WTC11 (cell line): ENCODE data around the gene TUSC2. TPM values are rescaled to one million over a fixed set of nuclear protein-coding genes. Genes with fewer than 3 reads are reported as not detected.

Experiments
- ATAC-seq: fragments of 200-7000 bp; cut with Tn5 transposase; 2 replicates; pipeline ENCODE4 v1.10.0; 2021; ENCODE audit warnings: mild to moderate bottlenecking, moderate library complexity
- CTCF ChIA-PET: fragments of 300-600 bp; sonication (Branson Sonifier 250); formaldehyde crosslinking; loops from one replicate; lab custom pipeline; 2021; ENCODE audit warnings: antibody characterized with exemption; lab: Charles Lee
- POLR2A ChIA-PET: fragments of 350-600 bp; sonication (Branson Sonifier 250); formaldehyde crosslinking; loops from one replicate; lab custom pipeline; 2021; ENCODE audit warnings: antibody characterized with exemption; lab: Charles Lee
- DNase-seq: peaks from one replicate; pipeline ENCODE4 v3.0.0; 2021; ENCODE audit warnings: low spot score
- H3K27ac Mint-ChIP-seq: 2 replicates; pipeline ENCODE4 v1.8.0; 2021; ENCODE audit warnings: mixed read lengths
- H3K27me3 Mint-ChIP-seq: 2 replicates; pipeline ENCODE4 v1.8.0; 2021; ENCODE audit warnings: low read depth, mild to moderate bottlenecking, moderate library complexity, mixed read lengths
- H3K36me3 Mint-ChIP-seq: 2 replicates; pipeline ENCODE4 v1.8.0; 2021; ENCODE audit warnings: mixed read lengths
- H3K4me1 Mint-ChIP-seq: 2 replicates; pipeline ENCODE4 v1.8.0; 2022; ENCODE audit warnings: mixed read lengths
- H3K4me3 Mint-ChIP-seq: 2 replicates; pipeline ENCODE4 v1.8.0; 2021; ENCODE audit warnings: mild to moderate bottlenecking, moderate library complexity, mixed read lengths
- H3K9me3 Mint-ChIP-seq: 2 replicates; pipeline ENCODE4 v1.8.0; 2021; ENCODE audit warnings: mixed read lengths
- ATF3 ChIP-seq: sonication (generic); formaldehyde crosslinking; conservative IDR thresholded peaks from 2 replicates; pipeline ENCODE4 v1.8.1; 2022; ENCODE audit warnings: mild to moderate bottlenecking, missing genetic modification reagents
- E2F4 ChIP-seq: sonication (generic); formaldehyde crosslinking; IDR thresholded peaks from 2 replicates; pipeline ENCODE4 v1.8.1; 2022; ENCODE audit warnings: low read depth, mild to moderate bottlenecking, moderate library complexity, missing genetic modification reagents, borderline replicate concordance
- ELF4 ChIP-seq: sonication (generic); formaldehyde crosslinking; IDR thresholded peaks from 2 replicates; pipeline ENCODE4 v1.8.1; 2022; ENCODE audit warnings: low read depth, mild to moderate bottlenecking, moderate library complexity, missing genetic modification reagents
- FOXP1 ChIP-seq: sonication (generic); formaldehyde crosslinking; IDR thresholded peaks from 2 replicates; pipeline ENCODE4 v1.8.0; 2022; ENCODE audit warnings: missing genetic modification reagents, mild to moderate bottlenecking, moderate library complexity, borderline replicate concordance
- IRF2 ChIP-seq: sonication (generic); formaldehyde crosslinking; IDR thresholded peaks from 2 replicates; pipeline ENCODE4 v1.8.0; 2022; ENCODE audit warnings: low read depth, missing genetic modification reagents, borderline replicate concordance
- JUN ChIP-seq: sonication (generic); formaldehyde crosslinking; IDR thresholded peaks from 2 replicates; pipeline ENCODE4 v1.8.0; 2023; ENCODE audit warnings: mild to moderate bottlenecking, missing genetic modification reagents
- KAT7 ChIP-seq: sonication (generic); formaldehyde crosslinking; IDR thresholded peaks from 2 replicates; pipeline ENCODE4 v1.8.1; 2023; ENCODE audit warnings: missing genetic modification reagents, mild to moderate bottlenecking, borderline replicate concordance
- MAX ChIP-seq: sonication (generic); formaldehyde crosslinking; IDR thresholded peaks from 2 replicates; pipeline ENCODE4 v1.8.0; 2022; ENCODE audit warnings: mild to moderate bottlenecking, missing genetic modification reagents
- NFE2L1 ChIP-seq: sonication (generic); formaldehyde crosslinking; IDR thresholded peaks from 2 replicates; pipeline ENCODE4 v1.8.1; 2023; ENCODE audit warnings: missing genetic modification reagents
- SMAD3 ChIP-seq: sonication (generic); formaldehyde crosslinking; IDR thresholded peaks from 2 replicates; pipeline ENCODE4 v1.8.0; 2022; ENCODE audit warnings: missing genetic modification reagents, mild to moderate bottlenecking, borderline replicate concordance
- TP53 ChIP-seq: sonication (generic); formaldehyde crosslinking; IDR thresholded peaks from 2 replicates; pipeline ENCODE4 v1.8.1; 2023; ENCODE audit warnings: mild to moderate bottlenecking, missing genetic modification reagents
- USF1 ChIP-seq: sonication (generic); formaldehyde crosslinking; IDR thresholded peaks from 2 replicates; pipeline ENCODE4 v1.8.0; 2022; ENCODE audit warnings: mild to moderate bottlenecking, missing genetic modification reagents
- ZNF121 ChIP-seq: sonication (generic); formaldehyde crosslinking; IDR thresholded peaks from 2 replicates; pipeline ENCODE4 v1.8.0; 2023; ENCODE audit warnings: missing genetic modification reagents
- ZNF138 ChIP-seq: sonication (generic); formaldehyde crosslinking; conservative IDR thresholded peaks from 2 replicates; pipeline ENCODE4 v1.8.1; 2022; ENCODE audit warnings: mild to moderate bottlenecking, moderate library complexity, missing genetic modification reagents
- ZNF232 ChIP-seq: sonication (generic); formaldehyde crosslinking; IDR thresholded peaks from 2 replicates; pipeline ENCODE4 v1.8.0; 2022; ENCODE audit warnings: mild to moderate bottlenecking, missing genetic modification reagents
- ZNF263 ChIP-seq: sonication (generic); formaldehyde crosslinking; IDR thresholded peaks from 2 replicates; pipeline ENCODE4 v1.8.1; 2022; ENCODE audit warnings: low read depth, mild to moderate bottlenecking, moderate library complexity, missing genetic modification reagents
- ZNF317 ChIP-seq: sonication (generic); formaldehyde crosslinking; IDR thresholded peaks from 2 replicates; pipeline ENCODE4 v1.8.1; 2023; ENCODE audit warnings: low read depth, mild to moderate bottlenecking, moderate library complexity, missing genetic modification reagents, borderline replicate concordance
- total RNA-seq: library from RNA; stranded (reverse); gene quantifications from 3 replicates; pipeline ENCODE4 v1.2.3, GENCODE V29; 2021
- TF ChIP-seq, protein P1 (sequence below): fragments of 250-450 bp; sonication (Bioruptor Pico); IDR thresholded peaks from 2 replicates; pipeline ENCODE4 v1.9.0; 2021; ENCODE audit warnings: mild to moderate bottlenecking
- TF ChIP-seq, protein P2 (sequence below): sonication (generic); formaldehyde crosslinking; IDR thresholded peaks from 2 replicates; pipeline ENCODE4 v1.8.1; 2023; ENCODE audit warnings: mild to moderate bottlenecking, missing genetic modification reagents, moderate library complexity
- TF ChIP-seq, protein P3 (sequence below): sonication (generic); formaldehyde crosslinking; IDR thresholded peaks from 2 replicates; pipeline ENCODE4 v1.8.0; 2022; ENCODE audit warnings: mild to moderate bottlenecking, missing genetic modification reagents
- TF ChIP-seq, protein P4 (sequence below): fragments of 250-450 bp; sonication (Bioruptor Pico); IDR thresholded peaks from 2 replicates; pipeline ENCODE4 v2.1.2; 2022; ENCODE audit warnings: mild to moderate bottlenecking, moderate library complexity
- TF ChIP-seq, protein P5 (sequence below): sonication (generic); formaldehyde crosslinking; IDR thresholded peaks from 2 replicates; pipeline ENCODE4 v1.8.1; 2023; ENCODE audit warnings: mild to moderate bottlenecking, missing genetic modification reagents

Gene TUSC2
- total RNA-seq, 1 experiment from 2014 or later, result 41.1 TPM

DNA sequence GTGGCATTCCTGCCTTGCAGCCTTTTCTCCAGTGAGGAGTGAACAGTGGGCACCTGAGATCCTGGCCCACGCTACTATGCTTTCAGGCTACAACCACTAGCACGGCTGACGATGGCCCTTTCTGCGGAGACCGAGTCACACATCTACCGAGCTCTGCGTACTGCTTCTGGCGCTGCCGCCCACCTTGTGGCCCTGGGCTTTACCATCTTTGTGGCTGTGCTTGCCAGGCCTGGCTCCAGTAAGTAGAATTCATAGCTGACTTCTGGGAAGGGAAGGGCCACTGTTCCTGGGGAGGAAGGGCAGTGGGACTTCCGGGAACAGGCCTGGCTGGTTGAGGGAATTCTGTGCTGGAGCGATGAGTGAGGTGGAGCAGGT, 23.3 kb upstream of the TUSC2 start:
- POLR2A ChIA-PET, result interaction anchor here (1.5 kb wide), 1 partner anchor 14 kb away, joined by 9 read pairs; no protein-coding TSS in a partner anchor
- H3K27me3 Mint-ChIP-seq, result peaks cover 5% of the 10 kb centered on the region
- peaks cover 18% of the 10 kb centered on the region for H3K36me3 Mint-ChIP-seq
- no peak for DNase-seq
- H3K27ac Mint-ChIP-seq, result peak overlapping the region; percentile 45; the same call in 1 of the 2 replicates
- CTCF ChIA-PET, result interaction anchor here (0.9 to 3.0 kb wide), 7 partner anchors 14 to 260 kb away, joined by 3 to 18 read pairs (median 6); partner anchors contain the start of genes CISH, HYAL2 and TUSC2
- TF ChIP-seq MAX (no peak), ELF4 (CRISPR knock-in tag) (no peak), USF1 (CRISPR knock-in tag) (no peak), FOXP1 (CRISPR knock-in tag) (no peak)
- TF ChIP-seq, protein P1, sequence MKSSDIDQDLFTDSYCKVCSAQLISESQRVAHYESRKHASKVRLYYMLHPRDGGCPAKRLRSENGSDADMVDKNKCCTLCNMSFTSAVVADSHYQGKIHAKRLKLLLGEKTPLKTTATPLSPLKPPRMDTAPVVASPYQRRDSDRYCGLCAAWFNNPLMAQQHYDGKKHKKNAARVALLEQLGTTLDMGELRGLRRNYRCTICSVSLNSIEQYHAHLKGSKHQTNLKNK (CRISPR knock-in tag), result no peak
- ATAC-seq, result no peak
- peaks cover 14% of the 10 kb centered on the region for H3K4me1 Mint-ChIP-seq
- peak overlapping the region; percentile 95 for H3K4me3 Mint-ChIP-seq
- no peaks in the 10 kb centered on the region for H3K9me3 Mint-ChIP-seq

- peak; percentile 87 for ATAC-seq
- CTCF ChIA-PET, result interaction anchor here (0.7 to 4.2 kb wide), 18 partner anchors 10 to 261 kb away, joined by 3 to 18 read pairs (median 4); partner anchors contain the start of genes C3orf18, CACNA2D2, CISH and HYAL2
- TF ChIP-seq, protein P2, sequence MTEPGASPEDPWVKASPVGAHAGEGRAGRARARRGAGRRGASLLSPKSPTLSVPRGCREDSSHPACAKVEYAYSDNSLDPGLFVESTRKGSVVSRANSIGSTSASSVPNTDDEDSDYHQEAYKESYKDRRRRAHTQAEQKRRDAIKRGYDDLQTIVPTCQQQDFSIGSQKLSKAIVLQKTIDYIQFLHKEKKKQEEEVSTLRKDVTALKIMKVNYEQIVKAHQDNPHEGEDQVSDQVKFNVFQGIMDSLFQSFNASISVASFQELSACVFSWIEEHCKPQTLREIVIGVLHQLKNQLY, result no peak
- peak; percentile 88; the same call in 1 of the 2 replicates for TF ChIP-seq NFE2L1 (CRISPR knock-in tag)
- TF ChIP-seq ZNF232, result peak; percentile 93; the same call in 1 of the 2 replicates
- TF ChIP-seq, protein P3, sequence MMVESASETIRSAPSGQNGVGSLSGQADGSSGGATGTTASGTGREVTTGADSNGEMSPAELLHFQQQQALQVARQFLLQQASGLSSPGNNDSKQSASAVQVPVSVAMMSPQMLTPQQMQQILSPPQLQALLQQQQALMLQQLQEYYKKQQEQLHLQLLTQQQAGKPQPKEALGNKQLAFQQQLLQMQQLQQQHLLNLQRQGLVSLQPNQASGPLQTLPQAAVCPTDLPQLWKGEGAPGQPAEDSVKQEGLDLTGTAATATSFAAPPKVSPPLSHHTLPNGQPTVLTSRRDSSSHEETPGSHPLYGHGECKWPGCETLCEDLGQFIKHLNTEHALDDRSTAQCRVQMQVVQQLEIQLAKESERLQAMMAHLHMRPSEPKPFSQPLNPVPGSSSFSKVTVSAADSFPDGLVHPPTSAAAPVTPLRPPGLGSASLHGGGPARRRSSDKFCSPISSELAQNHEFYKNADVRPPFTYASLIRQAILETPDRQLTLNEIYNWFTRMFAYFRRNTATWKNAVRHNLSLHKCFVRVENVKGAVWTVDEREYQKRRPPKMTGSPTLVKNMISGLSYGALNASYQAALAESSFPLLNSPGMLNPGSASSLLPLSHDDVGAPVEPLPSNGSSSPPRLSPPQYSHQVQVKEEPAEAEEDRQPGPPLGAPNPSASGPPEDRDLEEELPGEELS (CRISPR knock-in tag), result peak; percentile 91
- TF ChIP-seq IRF2 (CRISPR knock-in tag), result no peak
- TF ChIP-seq, protein P4, sequence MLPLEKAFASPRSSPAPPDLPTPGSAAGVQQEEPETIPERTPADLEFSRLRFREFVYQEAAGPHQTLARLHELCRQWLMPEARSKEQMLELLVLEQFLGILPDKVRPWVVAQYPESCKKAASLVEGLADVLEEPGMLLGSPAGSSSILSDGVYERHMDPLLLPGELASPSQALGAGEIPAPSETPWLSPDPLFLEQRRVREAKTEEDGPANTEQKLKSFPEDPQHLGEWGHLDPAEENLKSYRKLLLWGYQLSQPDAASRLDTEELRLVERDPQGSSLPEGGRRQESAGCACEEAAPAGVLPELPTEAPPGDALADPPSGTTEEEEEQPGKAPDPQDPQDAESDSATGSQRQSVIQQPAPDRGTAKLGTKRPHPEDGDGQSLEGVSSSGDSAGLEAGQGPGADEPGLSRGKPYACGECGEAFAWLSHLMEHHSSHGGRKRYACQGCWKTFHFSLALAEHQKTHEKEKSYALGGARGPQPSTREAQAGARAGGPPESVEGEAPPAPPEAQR (CRISPR knock-in tag), result no peak
- TF ChIP-seq ATF3, result peak; percentile 72
- TF ChIP-seq MAX, result peak; percentile 98
- TF ChIP-seq E2F4 (CRISPR knock-in tag), result no peak
- TF ChIP-seq ZNF138 (CRISPR knock-in tag), result peak; percentile 84
- peak; percentile 95 for TF ChIP-seq JUN (CRISPR knock-in tag)
- peak; percentile 87; the same call in 1 of the 2 replicates for TF ChIP-seq SMAD3
- TF ChIP-seq ZNF121 (CRISPR knock-in tag), result no peak; the same call in 1 of the 2 replicates
- TF ChIP-seq KAT7 (CRISPR knock-in tag), result peak; percentile 4
- no peak for TF ChIP-seq ZNF317 (CRISPR knock-in tag)
- TF ChIP-seq, protein P5, sequence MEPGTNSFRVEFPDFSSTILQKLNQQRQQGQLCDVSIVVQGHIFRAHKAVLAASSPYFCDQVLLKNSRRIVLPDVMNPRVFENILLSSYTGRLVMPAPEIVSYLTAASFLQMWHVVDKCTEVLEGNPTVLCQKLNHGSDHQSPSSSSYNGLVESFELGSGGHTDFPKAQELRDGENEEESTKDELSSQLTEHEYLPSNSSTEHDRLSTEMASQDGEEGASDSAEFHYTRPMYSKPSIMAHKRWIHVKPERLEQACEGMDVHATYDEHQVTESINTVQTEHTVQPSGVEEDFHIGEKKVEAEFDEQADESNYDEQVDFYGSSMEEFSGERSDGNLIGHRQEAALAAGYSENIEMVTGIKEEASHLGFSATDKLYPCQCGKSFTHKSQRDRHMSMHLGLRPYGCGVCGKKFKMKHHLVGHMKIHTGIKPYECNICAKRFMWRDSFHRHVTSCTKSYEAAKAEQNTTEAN (CRISPR knock-in tag), result no peak
- TF ChIP-seq TP53, result peak; percentile 94; the same call in 1 of the 2 replicates
- no peak for TF ChIP-seq ZNF263 (CRISPR knock-in tag)
These were observed 22.7 kb upstream of the TUSC2 start, which contains the start of the genes CYB561D2 and NPRL2 for GRCh38 chr3:50350527-50351322. TSS of gene CYB561D2 (plus strand) at chr3:50350862. CDS start at chr3:50351434, 572 bp downstream. TSS of gene NPRL2 (minus strand) at chr3:50350775. CDS start at chr3:50350652, 123 bp downstream.

More at GRCh38 chr3:50350527-50351322, 22.7 kb upstream of the TUSC2 start, which contains the start of the genes CYB561D2 and NPRL2:
- H3K9me3 Mint-ChIP-seq, result no peaks in the 10 kb centered on the region
- peaks cover 18% of the 10 kb centered on the region for H3K4me1 Mint-ChIP-seq
- peaks cover 10% of the 10 kb centered on the region for H3K27me3 Mint-ChIP-seq
- H3K4me3 Mint-ChIP-seq, result peak within 1 kb of the TSS; percentile 95
- peak within 1 kb of the TSS; percentile 93 for H3K27ac Mint-ChIP-seq
- H3K36me3 Mint-ChIP-seq, result peaks cover 18% of the 10 kb centered on the region
- DNase-seq, result peak; percentile 90
- POLR2A ChIA-PET, result interaction anchor here (1.2 to 1.5 kb wide), 3 partner anchors 14 to 218 kb away, joined by 3 to 9 read pairs (median 3); partner anchors contain the start of genes HEMK1, HYAL3 and NAA80
